Stimulated activated CD8-positive, alpha-beta memory T cell treated with anti-CD3 and anti-CD28 coated beads, Interleukin-15, amount 100 ng/mL, for 4 hours (primary cell): ENCODE data around the gene SLC25A30.
A peak's percentile ranks its signal among the peaks of the same experiment; 100 is the strongest.
"Not testable (repeated sequence)": the region's sequence is repeated elsewhere in the genome, so short reads cannot be mapped to it uniquely, and the experiment has no call there.

Experiments used
- DNase-seq, 2 donors: peaks; one replicate each; pipeline ENCODE4 v3.0.0-alpha.2; 2020; ENCODE audit warnings: low read depth in 2 of 2

SLC25A30 gene

GRCh38 chr13:45368005-45368404 is 50.2 kb downstream of the SLC25A30 start:
- no peak for DNase-seq

GRCh38 chr13:45367358-45367757 is 50.8 kb downstream of the SLC25A30 start:
- peak; percentile 74 to 93 for DNase-seq

- no peak for DNase-seq
Observed at GRCh38 chr13:45365558-45365885, 52.7 kb downstream of the SLC25A30 start.

- no peak for DNase-seq
Observed at GRCh38 chr13:45364876-45365557, 53.2 kb downstream of the SLC25A30 start.

GRCh38 chr13:45362939-45363338 is 55.2 kb downstream of the SLC25A30 start:
- DNase-seq: no peak

GRCh38 chr13:45361596-45362206 is 56.5 kb downstream of the SLC25A30 start:
- DNase-seq: no peak

- DNase-seq: no peak
Observed at GRCh38 chr13:45356966-45357672, 61.1 kb downstream of the SLC25A30 start.

GRCh38 chr13:45353895-45354294 is 64.3 kb downstream of the SLC25A30 start:
- no peak for DNase-seq

- no peak for DNase-seq
Observed at GRCh38 chr13:45352031-45352430, 66.1 kb downstream of the SLC25A30 start.

GRCh38 chr13:45350152-45350551 is 68.0 kb downstream of the SLC25A30 start:
- DNase-seq: no peak

- DNase-seq: no peak
Observed at GRCh38 chr13:45349438-45349837, 68.7 kb downstream of the SLC25A30 start.

GRCh38 chr13:45344064-45344463 is 74.1 kb downstream of the SLC25A30 start:
- not testable (repeated sequence) for DNase-seq
